HepG2 (cell line): ENCODE measurements around the gene LRRN2. TPM values are rescaled to one million over a fixed set of nuclear protein-coding genes. Genes with fewer than 3 reads are reported as not detected.

ENCODE experiments used
- ATAC-seq: fragments of 200-7000 bp; cut with Tn5 transposase; 3 replicates; pipeline ENCODE4 v1.9.1; 2020; ENCODE audit warnings: mild to moderate bottlenecking, moderate library complexity
- BruUV-seq: library from RNA; stranded (reverse); fragments of 400-500 nt; replicated peaks from 2 replicates; lab custom pipeline; 2021; lab: Mats Ljungman, UMichigan
- CTCF ChIA-PET: fragments of 300-600 bp; formaldehyde crosslinking; extraction: SDS; loops from one replicate; lab custom pipeline; 2021; ENCODE audit warnings: low total read pairs, inconsistent platforms, low intra/inter-chr PET ratio; lab: Yijun Ruan, JAX
- POLR2A ChIA-PET: fragments of 350-600 bp; sonication (Branson Sonifier 250); formaldehyde crosslinking; loops from one replicate; lab custom pipeline; 2020; ENCODE audit warnings: antibody characterized with exemption, inconsistent platforms; lab: Yijun Ruan, JAX
- DNase-seq: peaks from one replicate; pipeline ENCODE4 v3.0.0-alpha.2; 2015; ENCODE audit warnings: low spot score
- FAIRE-seq: peaks from 3 replicates; lab custom pipeline; 2011; peaks lifted over from hg19 to GRCh38; lab: Jason Lieb, UNC
- H2AFZ ChIP-seq: one replicate; pipeline ENCODE4 v1.6.1; 2011; ENCODE audit warnings: low read length, inconsistent platforms
- H3K27ac ChIP-seq: fragments of 300-600 bp; 3 replicates; pipeline ENCODE4 v1.8.0; 2011; ENCODE audit warnings: mixed run types, mild to moderate bottlenecking, mixed read lengths, low read length, inconsistent platforms; ENCODE audit not compliant: insufficient read depth; ENCODE audit errors: extremely low read length
- H3K27me3 ChIP-seq, 2 experiments: fragments of 200-600 bp in 1 of 2; 2 replicates in 1 of 2; 3 replicates in 1 of 2; pipeline versions ENCODE4 v1.6.0 to v1.8.0; 2011; ENCODE audit warnings: low read length in 2 of 2, mild to moderate bottlenecking in 2 of 2, moderate library complexity in 2 of 2, inconsistent platforms in 1 of 2; ENCODE audit not compliant: insufficient read depth in 2 of 2, control insufficient read depth in 1 of 2
- H3K36me3 ChIP-seq, 2 experiments: fragments of 200-600 bp in 1 of 2; replicated peaks in 1 of 2; 2 replicates in 1 of 2; 3 replicates in 1 of 2; pipeline versions ENCODE4 v1.5.1 to v1.8.0; 2011; ENCODE audit warnings: low read length in 2 of 2, inconsistent platforms in 1 of 2; ENCODE audit not compliant: insufficient read depth in 2 of 2, control insufficient read depth in 1 of 2
- H3K4me1 ChIP-seq: 2 replicates; pipeline ENCODE4 v1.5.1; 2012; ENCODE audit warnings: low read length, inconsistent platforms; ENCODE audit not compliant: insufficient read depth
- H3K4me2 ChIP-seq: 2 replicates; pipeline ENCODE4 v1.6.0; 2011; ENCODE audit warnings: low read depth, low read length, inconsistent platforms
- H3K4me3 ChIP-seq, 3 experiments: fragments of 200-600 bp in 1 of 3; sonication (generic), shearing (Covaris generic) in 1 of 3; replicated peaks in 1 of 3; 2 replicates each; pipeline ENCODE4 v1.5.1; 2011 to 2016; ENCODE audit warnings: low read length in 3 of 3, inconsistent platforms in 2 of 3, low read depth in 2 of 3, mild to moderate bottlenecking in 2 of 3, control low read depth in 1 of 3, mixed read lengths in 1 of 3; ENCODE audit not compliant: insufficient read depth in 1 of 3
- H3K79me2 ChIP-seq: one replicate; pipeline ENCODE4 v1.6.1; 2011; ENCODE audit warnings: low read length, inconsistent platforms; ENCODE audit not compliant: insufficient read depth
- H3K9ac ChIP-seq: 2 replicates; pipeline ENCODE4 v1.6.0; 2011; ENCODE audit warnings: mild to moderate bottlenecking, low read depth, low read length, inconsistent platforms; ENCODE audit not compliant: insufficient read depth
- H3K9me3 ChIP-seq: 2 replicates; pipeline ENCODE4 v1.5.1; 2012; ENCODE audit warnings: mild to moderate bottlenecking, low read length
- H4K20me1 ChIP-seq: 2 replicates; pipeline ENCODE4 v1.6.0; 2011; ENCODE audit warnings: inconsistent platforms, mild to moderate bottlenecking, low read length, moderate library complexity; ENCODE audit not compliant: insufficient read depth
- BHLHE40 ChIP-seq: IDR thresholded peaks from 2 replicates; pipeline ENCODE4 v1.6.1; 2011; ENCODE audit warnings: low read length, improper control_type of control experiment
- BRCA1 ChIP-seq: sonication (generic); formaldehyde crosslinking; IDR thresholded peaks from 2 replicates; pipeline ENCODE4 v1.4.0; 2020; ENCODE audit warnings: missing genetic modification reagents
- FIP1L1 ChIP-seq: fragments of 200-400 bp; formaldehyde crosslinking; IDR thresholded peaks from 2 replicates; pipeline ENCODE4 v1.6.1; 2018; ENCODE audit warnings: low read depth, mild to moderate bottlenecking, low read length, moderate library complexity, borderline replicate concordance; ENCODE audit not compliant: insufficient read depth
- HDAC6 ChIP-seq: fragments of 200-600 bp; sonication (generic); IDR thresholded peaks from 2 replicates; pipeline ENCODE4 v1.7.0; 2017; ENCODE audit warnings: mild to moderate bottlenecking, antibody characterized with exemption, low read length, low read depth
- NFKB2 ChIP-seq: sonication (generic); formaldehyde crosslinking; IDR thresholded peaks from 2 replicates; pipeline ENCODE4 v1.4.0; 2020; ENCODE audit warnings: missing genetic modification reagents, borderline replicate concordance
- SAFB2 ChIP-seq: sonication (generic); formaldehyde crosslinking; IDR thresholded peaks from 2 replicates; pipeline ENCODE4 v1.5.1; 2020; ENCODE audit warnings: missing genetic modification reagents, low read depth, mild to moderate bottlenecking, borderline replicate concordance
- SMAD3 ChIP-seq: sonication (generic); formaldehyde crosslinking; IDR thresholded peaks from 2 replicates; pipeline ENCODE4 v1.4.0; 2020; ENCODE audit warnings: missing genetic modification reagents
- TIGD3 ChIP-seq: sonication (generic); formaldehyde crosslinking; IDR thresholded peaks from 2 replicates; pipeline ENCODE4 v1.5.1; 2020; ENCODE audit warnings: mild to moderate bottlenecking, missing genetic modification reagents, borderline replicate concordance
- YEATS4 ChIP-seq: sonication (generic); formaldehyde crosslinking; IDR thresholded peaks from 2 replicates; pipeline ENCODE4 v1.4.0; 2020; ENCODE audit warnings: missing genetic modification reagents, borderline replicate concordance
- ZBTB1 ChIP-seq: sonication (generic); formaldehyde crosslinking; IDR thresholded peaks from 2 replicates; pipeline ENCODE4 v1.4.0; 2020; ENCODE audit warnings: missing genetic modification reagents, borderline replicate concordance
- ZNF678 ChIP-seq: sonication (generic); formaldehyde crosslinking; IDR thresholded peaks from 2 replicates; pipeline ENCODE4 v1.4.0; 2020; ENCODE audit warnings: mild to moderate bottlenecking, missing genetic modification reagents
- WGBS: methylation state at CpG from one replicate; pipeline ENCODE4 v1.1.6; 2017; ENCODE audit warnings: low lambda C conversion rate; 5-methylcytosine and 5-hydroxymethylcytosine counted together
- in situ Hi-C: cut with HindIII; loops from 2 replicates; pipeline ENCODE4 v1.10.0; 2017; ENCODE audit warnings: low pct_unique_long_range_greater_than_20kb; ENCODE audit not compliant: extremely low pct_ligation_motif_present
- intact Hi-C: fragments of 100-400 bp; cut with micrococcal nuclease; formaldehyde crosslinking; loops from one replicate; pipeline ENCODE4 v1.10.0; 2022; ENCODE audit not compliant: unreplicated experiment
- polyA plus RNA-seq, 8 experiments: library from polyadenylated mRNA; depleted of rRNA in 3 of 8; stranded (reverse) in 7 of 8; unstranded in 1 of 8; fragments of >200 nt; fragmentation: Illumina TruSeq in 4 of 8; extraction: Trizol in 4 of 8; gene quantifications; 2 replicates each; pipeline versions ENCODE4 v1.2.1 to v1.2.3, GENCODE V29; 2011 to 2016; ENCODE audit warnings: low read depth in 4 of 8, missing spikeins in 1 of 8, mixed read lengths in 1 of 8; ENCODE audit not compliant: insufficient read depth in 1 of 8
- total RNA-seq, 5 experiments: library from RNA; depleted of rRNA; stranded (reverse); fragments of >200 nt; fragmentation: Illumina TruSeq; extraction: Trizol; gene quantifications; 2 replicates each; pipeline ENCODE4 v1.2.3, GENCODE V29; 2016; ENCODE audit warnings: low read depth in 1 of 5

LRRN2 gene
- total and polyA plus RNA-seq, 2 of the 13 experiments (the other 11 are each of a cell fraction or from before 2014, with no cell fraction given) = not detected

GRCh38 chr1:204645666-204646065, 39.9 kb downstream of the LRRN2 start:
- Histone ChIP-seq H3K4me1 (no peaks in the 10 kb centered on the region), H3K4me3 (no peak overlapping the region), H3K27me3 (peaks cover 1 to 11% of the 10 kb centered on the region in 2 experiments; a peak in 2 of 5 replicates), H3K27ac (no peak overlapping the region), H3K36me3 (no peaks in the 10 kb centered on the region), H2AFZ (no peak overlapping the region), H3K9ac (no peak overlapping the region), H3K9me3 (no peaks in the 10 kb centered on the region), H4K20me1 (no peaks in the 10 kb centered on the region), H3K4me2 (no peak overlapping the region), H3K79me2 (no peaks in the 10 kb centered on the region)
- 63% methylated on average over 3 of the region's 3 CpGs for WGBS
- no peak for ATAC-seq
- FAIRE-seq = no peak
- TF ChIP-seq NFKB2 (CRISPR knock-in tag) = no peak
- no peak for TF ChIP-seq SMAD3 (CRISPR knock-in tag)
- TF ChIP-seq BHLHE40 = no peak
- no peak for TF ChIP-seq HDAC6
- no peak for TF ChIP-seq FIP1L1
- TF ChIP-seq SAFB2 (CRISPR knock-in tag) = no peak
- no peak for TF ChIP-seq ZNF678 (CRISPR knock-in tag)
- no peak for TF ChIP-seq YEATS4 (CRISPR knock-in tag)
- TF ChIP-seq TIGD3 = no peak
- TF ChIP-seq ZBTB1 (CRISPR knock-in tag) = no peak
- TF ChIP-seq BRCA1 = no peak
- POLR2A ChIA-PET = no interaction called here
- intact Hi-C loops (no loop called here), in situ Hi-C loops (no loop called here)
- CTCF ChIA-PET = no interaction called here
- no peak for DNase-seq
- BruUV-seq = no TSS peak
